ENCODE measurements around the gene GAB3. TPM values are rescaled to one million over a fixed set of nuclear protein-coding genes. Genes with fewer than 3 reads are reported as not detected.
"Not testable (repeated sequence)": the region's sequence is repeated elsewhere in the genome, so short reads cannot be mapped to it uniquely, and the experiment has no call there.

The GAB3 gene
- total RNA-seq, 4 donors from 2014 or later = 0.92 to 2.2 (median 1.1) TPM

- Histone ChIP-seq H3K36me3 (no peaks in the 10 kb centered on the region), H3K4me3 (no peak overlapping the region), H3K9me3 (no peaks in the 10 kb centered on the region), H3K27me3 (no peaks in the 10 kb centered on the region), H3K4me1 (no peaks in the 10 kb centered on the region), H3K27ac (no peak overlapping the region)
- in situ Hi-C loops (cut with MboI; ENCODE audit: low sequenced_read_pairs in 4 of 4) (no loop called here), intact Hi-C loops (cut with DNase I; ENCODE audit: low total_unique reads) (no loop called here)
- ATAC-seq = no peak
- no peak for TF ChIP-seq POLR2A (IDR thresholded peaks at IDR 0.05)
- no peak for TF ChIP-seq CTCF (IDR thresholded peaks at IDR 0.05 in 4 of 5, conservative IDR thresholded peaks at IDR 0.05 in 1 of 5)
- DNase-seq = no peak
These were observed 95.5 kb downstream of the GAB3 start for GRCh38 chrX:154655346-154655745.

GRCh38 chrX:154654925-154655324, 96.0 kb downstream of the GAB3 start:
- intact Hi-C loops (cut with DNase I; ENCODE audit: low total_unique reads) = no loop called here

GRCh38 chrX:154654372-154654771, 96.5 kb downstream of the GAB3 start:
- Histone ChIP-seq H3K27ac (no peak overlapping the region), H3K36me3 (no peaks in the 10 kb centered on the region), H3K4me1 (no peaks in the 10 kb centered on the region), H3K9me3 (no peaks in the 10 kb centered on the region), H3K27me3 (no peaks in the 10 kb centered on the region), H3K4me3 (no peak overlapping the region)
- ATAC-seq = no peak
- intact Hi-C loops (cut with DNase I; ENCODE audit: low total_unique reads) (no loop called here), in situ Hi-C loops (cut with MboI; ENCODE audit: low sequenced_read_pairs in 4 of 4) (no loop called here)
- TF ChIP-seq CTCF (IDR thresholded peaks at IDR 0.05 in 4 of 5, conservative IDR thresholded peaks at IDR 0.05 in 1 of 5) (no peak), POLR2A (IDR thresholded peaks at IDR 0.05) (no peak)
- no peak for DNase-seq

More at GRCh38 chrX:154654925-154655324, 96.0 kb downstream of the GAB3 start:
- Histone ChIP-seq H3K9me3 (no peaks in the 10 kb centered on the region), H3K4me3 (no peak overlapping the region), H3K27ac (no peak overlapping the region), H3K27me3 (no peaks in the 10 kb centered on the region), H3K4me1 (no peaks in the 10 kb centered on the region), H3K36me3 (no peaks in the 10 kb centered on the region)
- ATAC-seq (no peak), DNase-seq (no peak)
- in situ Hi-C loops (cut with MboI; ENCODE audit: low sequenced_read_pairs in 4 of 4) = no loop called here
- TF ChIP-seq POLR2A (IDR thresholded peaks at IDR 0.05) (no peak), CTCF (IDR thresholded peaks at IDR 0.05 in 4 of 5, conservative IDR thresholded peaks at IDR 0.05 in 1 of 5) (no peak)

GRCh38 chrX:154653413-154653812, 97.5 kb downstream of the GAB3 start, which contains the start of gene CTAG2:
TSS of gene CTAG2 (minus strand) at chrX:154653579. CDS start at chrX:154653515, 64 bp downstream.
- H3K36me3 ChIP-seq; H3K27ac ChIP-seq; H3K27me3 ChIP-seq; H3K9me3 ChIP-seq; in situ Hi-C loops (cut with MboI; ENCODE audit: low sequenced_read_pairs in 4 of 4); H3K4me1 ChIP-seq; H3K4me3 ChIP-seq; DNase-seq; intact Hi-C loops (cut with DNase I; ENCODE audit: low total_unique reads); ATAC-seq: not testable (repeated sequence)

GRCh38 chrX:154653048-154653401, 97.9 kb downstream of the GAB3 start:
- in situ Hi-C loops (cut with MboI; ENCODE audit: low sequenced_read_pairs in 4 of 4) (no loop called here), intact Hi-C loops (cut with DNase I; ENCODE audit: low total_unique reads) (no loop called here)
- no peak overlapping the region for H3K4me3 ChIP-seq
- H3K27ac ChIP-seq = no peak overlapping the region
- H3K27me3 ChIP-seq = no peaks in the 10 kb centered on the region
- TF ChIP-seq POLR2A (IDR thresholded peaks at IDR 0.05) (no peak), CTCF (IDR thresholded peaks at IDR 0.05 in 4 of 5, conservative IDR thresholded peaks at IDR 0.05 in 1 of 5) (no peak)
- no peak for ATAC-seq
- DNase-seq = no peak
- no peaks in the 10 kb centered on the region for H3K9me3 ChIP-seq
- no peaks in the 10 kb centered on the region for H3K4me1 ChIP-seq
- no peaks in the 10 kb centered on the region for H3K36me3 ChIP-seq

Measured in gastrocnemius medialis (tissue), 4 donors.